COLO668 (cell line): Measurements from ENCODE around the gene C6orf52.
"Not testable (repeated sequence)": the region's sequence is repeated elsewhere in the genome, so short reads cannot be mapped to it uniquely, and the experiment has no call there.

Source experiments
- DNase-seq: peaks from one replicate; lab custom pipeline; 2025; ENCODE audit not compliant: unreplicated experiment; lab: John Stamatoyannopoulos, UW

C6orf52 gene

DNA sequence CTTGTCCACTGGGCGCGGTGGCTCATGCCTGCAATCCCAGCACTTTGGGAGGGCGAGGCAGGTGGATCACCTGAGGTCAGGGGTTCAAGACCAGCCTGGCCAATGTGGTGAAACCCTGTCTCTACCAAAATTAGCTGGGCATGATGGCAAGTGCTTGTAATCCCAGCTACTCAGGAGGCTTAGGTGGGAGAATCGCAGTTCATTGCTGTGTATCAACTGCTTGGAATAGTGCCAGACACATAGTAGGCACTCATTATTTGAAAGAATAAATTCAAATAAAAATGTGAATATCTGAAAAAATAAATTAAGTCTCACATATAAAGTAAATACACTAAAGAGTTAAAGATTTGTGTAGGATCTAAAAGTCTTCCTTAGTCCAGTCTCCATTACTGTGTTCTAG is 2.2 kb upstream of the C6orf52 start:
- DNase-seq: no peak

DNA sequence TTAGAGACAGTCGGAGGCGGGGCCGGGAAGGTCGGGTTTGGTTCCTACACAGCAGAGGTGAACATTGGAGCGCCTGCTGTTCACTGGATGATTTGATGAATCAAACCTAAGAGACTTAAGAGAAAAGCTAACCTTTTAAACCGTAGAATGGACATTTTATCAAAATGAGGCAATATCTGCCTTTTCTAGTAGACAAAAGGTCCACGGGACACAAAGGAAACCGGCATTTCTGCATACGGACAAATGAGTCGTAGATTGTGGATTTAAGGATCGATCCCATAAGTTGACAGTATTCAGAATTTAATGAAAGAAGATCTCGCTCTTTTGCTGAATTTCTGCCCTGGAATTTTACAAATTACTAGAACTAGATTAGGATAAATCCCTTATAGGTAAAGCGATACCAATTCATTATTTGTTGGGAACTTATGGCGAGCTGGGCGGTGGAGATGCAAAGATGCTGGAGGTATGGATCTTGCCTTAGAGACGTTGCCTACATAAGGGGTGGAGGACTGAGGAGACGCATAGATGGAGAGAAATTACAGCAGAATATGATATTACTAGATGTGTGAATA is 756 bp upstream of the C6orf52 start:
- DNase-seq: no peak

DNA sequence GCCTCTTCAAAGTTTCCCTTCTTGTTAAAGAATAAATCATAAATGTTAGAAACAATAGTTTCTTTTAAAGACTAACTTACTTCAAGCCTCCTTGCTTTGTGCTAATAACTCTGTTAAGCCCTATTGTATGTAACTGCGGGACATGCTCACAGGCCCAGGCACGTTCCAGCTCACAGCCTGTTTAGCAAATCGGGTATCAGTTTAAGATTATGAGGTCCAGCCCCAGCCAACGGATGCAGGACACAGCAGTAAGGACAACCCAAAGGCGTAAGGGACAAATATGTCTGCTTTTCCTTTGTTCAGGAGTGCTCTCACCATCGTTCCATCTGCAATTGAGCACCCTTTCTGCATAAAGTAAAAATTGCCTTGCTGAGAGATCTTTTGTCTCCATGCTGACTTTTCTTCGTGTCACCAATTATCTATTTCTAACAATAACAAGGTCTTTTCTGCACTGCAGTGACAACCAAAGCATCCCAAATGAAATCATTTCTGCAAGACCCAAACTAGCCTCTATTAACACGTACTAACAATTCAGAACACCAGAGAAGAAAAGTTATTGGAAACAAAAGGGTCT is 1.4 kb downstream of the C6orf52 start:
- no peak for DNase-seq

DNA sequence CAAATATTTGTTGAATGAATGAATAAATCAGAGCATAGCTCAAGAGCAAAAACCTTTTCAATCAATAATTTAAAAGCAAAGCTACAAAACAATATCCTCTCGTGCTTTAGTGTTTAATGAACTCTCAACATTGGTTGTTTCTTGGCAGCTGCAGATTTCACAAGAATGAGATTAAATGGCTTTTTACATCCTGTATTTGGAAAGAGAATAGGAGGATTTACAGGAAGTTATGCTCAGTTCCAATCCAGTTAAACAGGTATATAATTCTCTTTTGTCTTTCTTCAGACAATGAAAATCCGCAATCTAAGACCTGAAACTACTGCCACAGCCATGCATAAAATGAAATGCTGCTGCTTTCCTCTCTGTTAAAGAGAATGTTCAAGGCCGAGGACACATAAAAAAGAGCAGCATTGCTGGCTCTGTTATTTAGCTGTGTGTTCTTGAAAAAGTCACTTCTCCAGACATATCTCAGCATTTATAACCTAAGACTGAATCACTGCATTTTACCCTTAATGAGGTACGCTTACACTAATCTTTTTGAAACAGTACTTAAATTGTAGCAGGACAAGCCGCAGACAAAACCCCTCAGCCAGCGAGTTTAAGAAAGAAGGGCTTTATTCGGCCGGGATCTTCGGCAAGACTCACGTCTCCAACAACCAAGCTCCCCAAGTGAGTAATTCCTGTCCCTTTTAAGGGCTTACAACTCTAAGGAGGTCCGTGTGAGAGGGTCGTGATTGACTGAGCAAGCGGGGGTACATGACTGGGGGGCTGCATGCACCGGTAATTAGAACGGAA is 3.6 kb downstream of the C6orf52 start:
- no peak for DNase-seq

DNA sequence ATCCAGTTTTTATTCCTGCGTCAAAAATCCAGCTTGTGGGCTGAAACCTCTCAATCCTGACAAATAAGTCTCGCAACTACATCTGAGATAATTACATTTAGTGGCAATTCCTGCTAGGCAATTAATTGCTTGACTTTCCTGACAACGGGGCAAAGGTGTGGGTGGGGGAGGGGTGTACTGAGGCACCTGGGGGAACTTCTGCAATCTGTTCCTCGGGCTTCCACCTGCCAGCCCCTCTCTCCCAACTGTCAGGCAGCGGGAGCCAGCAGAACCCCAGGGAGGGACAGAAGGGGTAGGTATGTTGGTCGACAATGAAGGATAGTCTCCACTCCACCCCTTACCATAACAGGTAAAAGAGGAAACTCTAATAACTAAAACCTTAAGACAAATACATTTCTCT is 6.8 kb downstream of the C6orf52 start:
- DNase-seq: no peak

DNA sequence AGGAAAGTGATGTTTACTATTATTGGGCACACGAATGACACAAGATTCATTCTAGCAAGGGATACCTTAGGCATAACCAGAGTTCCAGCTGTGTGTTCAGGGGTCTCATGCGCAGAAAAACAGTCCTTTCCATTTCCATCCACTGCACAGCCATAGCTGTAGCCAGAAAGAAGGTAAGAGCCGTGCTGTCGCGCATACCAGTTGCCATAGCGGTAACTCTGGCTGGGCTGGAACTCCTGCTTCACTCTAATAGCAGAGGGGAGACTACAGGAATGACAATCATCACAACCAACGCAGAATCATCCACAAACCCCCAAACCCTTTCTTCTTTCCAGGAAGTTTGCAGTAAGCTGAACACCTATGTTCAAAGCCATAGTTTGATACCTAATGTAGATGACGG is 7.5 kb downstream of the C6orf52 start:
- DNase-seq: no peak

DNA sequence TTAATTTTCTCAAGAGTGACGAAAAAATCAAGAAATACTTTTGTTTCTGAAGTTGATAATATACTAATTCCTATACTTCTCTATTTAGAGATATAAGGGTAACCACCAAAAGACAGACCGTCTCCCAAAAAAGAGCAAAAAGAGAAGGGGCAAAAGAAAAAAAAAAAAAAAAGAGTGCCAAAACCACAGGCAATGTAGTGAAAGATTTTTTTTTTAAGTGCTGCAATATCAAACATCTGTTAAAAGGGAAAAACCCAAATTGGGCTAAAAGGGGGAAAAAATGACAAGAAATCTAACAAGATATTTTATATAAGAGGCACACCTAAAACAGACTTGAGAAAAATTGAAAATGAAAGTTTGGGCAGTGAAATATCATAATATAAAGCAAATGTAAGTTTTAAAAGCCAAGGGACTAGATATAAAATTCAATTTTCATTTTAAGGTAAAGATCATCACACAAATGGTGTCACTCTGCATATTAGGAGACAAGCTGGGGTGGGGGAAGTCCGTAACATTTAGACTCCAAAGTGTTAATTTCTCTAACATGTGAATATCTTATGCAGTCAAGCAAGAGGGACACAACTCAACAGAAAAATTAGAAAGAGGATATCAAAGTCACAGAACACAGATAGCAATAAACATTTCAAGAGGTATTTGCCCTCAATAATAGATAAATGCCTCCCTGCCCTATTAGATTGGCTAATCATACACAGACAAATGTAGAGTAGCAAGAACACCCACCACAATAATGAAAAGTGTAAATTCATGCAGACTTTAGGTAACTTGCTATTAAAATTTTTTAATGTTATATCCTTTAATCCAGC is 9.1 kb downstream of the C6orf52 start:
- DNase-seq: no peak

DNA sequence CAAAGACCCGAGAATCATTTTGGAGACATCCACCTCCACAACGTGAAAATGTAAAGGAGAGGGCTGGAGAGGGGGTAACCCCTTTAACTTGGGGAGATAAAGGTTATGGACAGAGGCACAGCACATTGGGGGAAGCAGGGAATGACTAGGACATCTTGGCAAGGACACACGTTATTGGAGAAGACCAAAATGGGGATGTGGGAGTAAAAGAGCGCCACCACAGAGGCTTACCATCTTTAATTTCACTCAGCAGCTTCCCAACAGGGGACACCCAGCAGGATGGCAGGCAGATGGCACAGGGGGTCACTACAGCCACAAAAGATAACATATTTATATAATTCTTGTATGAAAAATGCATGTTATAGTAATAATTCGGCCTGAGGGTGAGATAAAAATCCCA is 9.8 kb downstream of the C6orf52 start:
- DNase-seq: no peak

DNA sequence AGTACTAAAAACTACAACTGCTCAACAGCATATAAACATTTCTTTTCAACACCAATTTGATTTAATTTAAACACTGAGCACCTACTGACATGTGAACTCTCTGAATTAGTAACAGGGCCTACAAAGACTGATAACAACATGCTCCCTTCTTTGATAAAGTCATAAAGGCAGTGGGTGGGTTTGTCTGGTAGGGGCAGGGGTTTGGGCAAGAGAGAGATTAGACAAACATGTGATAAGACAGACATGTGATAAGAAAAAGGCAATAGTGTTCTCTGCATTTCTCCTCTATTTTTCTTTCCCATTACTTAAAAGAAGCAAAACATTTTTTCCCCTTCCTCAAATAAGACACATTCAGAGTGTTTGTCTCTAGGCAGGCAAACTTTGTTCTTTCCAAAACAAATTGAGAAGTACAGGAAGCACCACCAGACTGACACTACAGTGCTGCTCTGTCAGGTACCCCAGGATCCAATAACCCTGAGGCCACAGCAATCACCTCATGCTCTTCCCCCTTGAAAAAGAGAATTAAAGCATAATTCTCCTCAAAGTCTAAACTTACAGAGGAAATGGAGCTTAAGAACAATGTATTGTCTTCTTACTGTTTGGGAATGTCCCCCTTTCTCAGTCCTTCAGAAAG is 11.9 kb downstream of the C6orf52 start:
- DNase-seq: no peak

DNA sequence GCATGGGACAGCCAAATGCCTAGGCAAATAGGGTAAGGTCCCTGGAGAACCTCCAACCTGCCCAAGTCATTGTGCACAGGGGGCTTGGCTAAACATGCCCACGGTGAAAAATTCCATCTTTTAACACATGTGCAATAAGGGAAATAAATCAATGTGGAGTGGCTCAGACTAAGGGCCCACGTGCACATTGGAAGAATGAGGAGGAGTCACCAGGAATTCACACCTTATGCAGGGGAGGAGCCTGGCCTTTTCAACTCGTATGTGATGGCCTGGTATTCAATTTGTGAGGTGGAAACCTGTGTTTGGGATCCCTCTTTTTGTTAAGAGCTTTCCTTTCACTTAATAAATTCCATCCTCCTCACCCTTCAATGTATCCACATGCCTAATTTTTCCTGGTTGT is 12.6 kb downstream of the C6orf52 start:
- no peak for DNase-seq

DNA sequence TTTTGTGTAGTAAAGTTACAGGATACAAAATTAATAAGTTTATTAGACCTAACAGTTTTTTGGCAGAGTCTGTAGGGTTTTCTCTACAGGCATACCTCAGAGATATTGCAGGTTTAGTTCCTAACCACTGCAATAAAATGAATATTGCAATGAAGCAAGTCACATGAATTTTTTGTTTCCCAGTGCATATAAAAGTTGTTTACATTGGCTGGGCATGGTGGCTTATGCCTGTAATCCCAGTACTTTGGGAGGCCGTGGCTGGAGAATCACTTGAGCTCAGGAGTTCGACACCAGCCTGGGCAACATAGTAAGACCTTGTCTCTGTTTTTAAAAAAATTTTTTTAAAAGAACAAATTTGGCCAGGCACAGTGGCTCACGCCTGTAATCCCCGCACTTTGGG is 16.0 kb downstream of the C6orf52 start:
- no peak for DNase-seq

DNA sequence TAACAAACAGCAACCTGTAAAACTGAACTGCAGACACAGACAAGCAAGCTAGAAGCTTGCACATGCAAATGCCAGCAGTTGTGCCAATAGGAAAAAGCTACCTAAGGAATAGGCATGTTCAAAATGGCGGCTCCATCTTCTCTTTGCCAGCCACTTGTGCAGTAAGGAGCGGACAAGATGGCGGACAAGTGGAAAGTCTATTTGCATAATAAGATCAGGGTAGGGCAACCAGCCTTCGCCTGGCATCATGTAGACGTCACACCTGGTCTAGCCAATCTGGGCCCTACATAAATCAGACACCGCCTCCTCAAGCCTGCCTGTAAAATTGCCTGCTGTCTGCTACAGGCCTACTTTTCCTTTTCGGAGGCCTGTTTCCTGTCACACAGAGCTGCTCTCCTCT is 18.0 kb downstream of the C6orf52 start:
- DNase-seq: no peak

DNA sequence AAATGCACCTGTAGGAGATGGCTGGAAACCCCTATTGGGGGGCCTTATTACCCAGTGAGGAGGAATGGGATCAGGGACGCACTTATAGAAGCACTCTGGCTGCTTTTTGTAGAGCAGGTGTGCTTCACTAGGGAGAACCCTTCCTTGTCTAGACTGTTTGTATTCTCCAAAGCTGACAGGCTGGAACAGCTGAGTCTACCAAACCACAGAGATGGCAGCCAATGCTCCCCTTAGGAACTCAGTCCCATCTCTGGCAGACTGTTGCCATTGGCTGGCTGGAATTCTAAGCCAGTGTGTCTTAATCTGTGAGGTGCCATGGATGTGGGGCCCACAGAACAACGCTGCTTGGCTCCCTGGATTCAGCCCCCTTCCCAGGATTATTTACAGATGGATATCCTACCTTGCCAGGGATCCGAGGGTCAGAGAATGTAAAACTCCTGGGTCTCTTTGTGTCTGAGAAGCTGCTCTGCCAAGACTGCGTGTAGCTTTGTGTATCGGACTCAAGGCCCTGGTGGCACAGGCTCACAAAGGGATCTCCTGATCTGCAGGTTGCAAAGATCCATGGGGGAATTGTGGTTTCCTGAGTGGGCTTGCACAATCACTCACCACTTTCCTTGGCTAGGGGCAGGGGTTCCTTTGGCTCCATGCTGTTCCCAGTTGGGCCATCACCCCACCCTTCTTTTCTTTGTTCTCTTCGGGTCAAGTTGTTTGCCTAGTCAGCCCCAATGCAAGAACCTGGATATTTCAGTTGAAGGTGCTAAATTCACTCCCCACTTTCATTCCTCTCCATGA is 26.1 kb downstream of the C6orf52 start:
- no peak for DNase-seq

DNA sequence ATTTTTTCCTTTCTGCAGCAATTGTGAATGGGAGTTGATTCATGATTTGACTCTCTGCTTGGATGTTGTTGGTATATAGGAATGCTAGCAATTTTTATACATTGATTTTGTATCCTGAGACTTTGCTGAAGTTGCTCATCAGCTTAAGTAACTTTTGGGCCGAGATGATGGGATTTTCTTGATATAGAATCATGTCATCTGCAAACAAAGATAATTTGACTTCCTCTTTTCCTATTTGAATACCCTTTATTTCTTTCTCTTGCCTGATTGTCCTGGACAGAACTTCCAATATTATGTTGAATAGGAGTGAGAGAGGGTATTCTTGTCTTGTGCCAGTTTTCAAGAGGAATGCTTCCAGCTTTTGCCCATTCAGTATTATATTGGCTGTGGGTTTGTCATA is 28.8 kb downstream of the C6orf52 start:
- DNase-seq: not testable (repeated sequence)

DNA sequence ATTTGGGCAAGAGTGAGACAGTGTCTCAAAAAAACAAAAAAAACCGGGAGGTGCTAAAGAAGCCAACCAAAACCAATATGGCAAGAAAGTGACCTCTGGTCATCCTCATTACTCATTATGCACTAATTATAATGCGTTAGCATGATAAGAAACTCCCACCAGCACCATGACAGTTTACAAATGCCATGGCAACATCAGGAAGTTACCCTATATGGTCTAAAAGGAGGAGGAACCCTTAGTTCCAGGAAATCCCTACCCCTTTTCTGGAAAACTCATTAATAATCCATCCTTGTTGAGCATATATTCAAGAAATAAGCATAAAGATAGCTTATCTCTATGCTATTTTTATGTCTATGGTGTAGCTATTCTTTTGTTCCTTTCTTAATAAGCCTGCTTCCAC is 31.7 kb downstream of the C6orf52 start:
- DNase-seq: no peak

DNA sequence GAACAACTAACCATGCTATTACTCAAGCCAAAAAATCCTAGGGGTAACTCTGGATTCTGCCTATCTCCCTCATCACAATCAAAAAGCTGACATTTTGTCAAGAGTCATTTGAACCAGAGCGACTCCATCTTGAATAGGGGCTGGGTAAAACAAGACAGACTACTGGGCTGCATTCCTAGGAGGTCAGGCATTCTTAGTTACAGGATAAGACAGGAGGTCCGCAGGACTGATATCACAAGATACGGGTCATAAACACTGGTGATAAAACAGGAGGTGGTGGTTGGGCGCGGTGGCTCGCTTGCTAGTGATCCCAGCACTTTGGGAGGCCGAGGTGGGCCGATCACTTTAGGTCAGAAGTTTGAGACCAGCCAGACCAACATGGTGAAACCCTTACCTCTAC is 32.2 kb downstream of the C6orf52 start:
- no peak for DNase-seq

DNA sequence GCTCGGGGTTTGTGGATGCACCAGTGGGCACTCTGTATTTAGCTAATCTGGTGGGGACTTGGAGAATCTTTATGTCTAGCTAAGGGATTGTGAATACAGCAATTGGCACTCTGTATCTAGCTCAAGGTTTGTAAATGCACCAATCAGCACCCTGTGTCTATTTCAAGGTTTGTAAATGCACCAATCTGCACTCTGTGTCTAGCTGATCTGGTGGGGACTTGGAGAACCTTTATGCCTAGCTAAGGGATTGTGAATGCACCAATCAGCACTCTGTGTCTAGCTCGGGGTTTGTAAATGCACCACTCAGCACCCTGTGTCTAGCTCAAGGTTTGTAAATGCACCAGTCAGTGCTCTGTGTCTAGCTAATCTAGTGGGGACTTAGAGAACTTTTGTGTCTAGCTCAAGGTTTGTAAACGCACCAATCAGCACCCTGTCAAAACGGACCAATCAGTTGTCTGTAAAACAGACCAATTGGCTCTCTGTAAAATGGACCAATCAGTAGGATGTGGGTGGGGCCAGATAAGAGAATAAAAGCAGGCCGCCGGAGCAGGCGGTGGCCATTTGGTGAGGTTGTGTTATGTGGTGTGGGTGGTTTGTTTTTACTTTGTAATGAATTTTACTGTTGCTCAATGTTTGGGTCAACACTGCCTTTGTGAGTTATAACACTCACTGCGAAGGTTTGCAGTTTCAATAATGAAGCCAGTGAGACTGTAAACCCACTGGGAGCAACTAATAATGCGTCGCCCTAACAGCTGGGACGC is 33.8 kb downstream of the C6orf52 start:
- DNase-seq: not testable (repeated sequence)

DNA sequence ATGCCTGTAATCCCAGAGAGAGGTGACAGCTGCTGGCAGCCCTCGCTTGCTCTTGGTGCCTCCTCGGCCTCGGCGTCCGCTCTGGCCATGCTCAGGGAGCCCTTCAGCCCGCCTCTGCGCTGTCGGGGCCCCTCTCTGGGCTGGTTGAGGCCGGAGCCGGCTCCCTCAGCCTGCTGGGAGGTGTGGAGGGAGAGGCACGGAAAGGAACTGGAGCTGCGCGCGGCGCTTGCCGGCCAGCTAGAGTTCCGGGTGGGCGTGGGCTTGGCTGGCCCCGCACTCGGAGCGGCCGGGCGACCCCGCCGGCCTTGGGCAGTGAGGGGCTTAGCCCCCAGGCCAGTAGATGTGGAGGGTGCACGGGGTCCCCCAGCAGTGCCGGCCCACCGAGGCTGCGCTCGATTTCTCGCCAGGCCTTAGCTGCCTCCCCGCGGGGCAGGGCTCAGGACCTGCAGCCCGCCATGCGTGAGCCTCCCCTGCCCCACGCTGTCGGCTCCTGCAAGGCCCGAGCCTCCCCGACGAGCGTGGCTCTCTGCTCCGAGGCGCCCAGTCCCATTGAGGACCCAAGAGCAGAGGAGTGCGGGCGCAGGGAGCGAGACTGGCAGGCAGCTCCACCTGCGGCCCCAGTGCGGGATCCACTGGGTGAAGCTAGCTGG is 34.6 kb downstream of the C6orf52 start:
- DNase-seq: peak; percentile 31
